Muscle of leg (tissue), 11 donors: ENCODE data around the gene GNA14. TPM values are rescaled to one million over a fixed set of nuclear protein-coding genes. Genes with fewer than 3 reads are reported as not detected.

Experiments used
- DNase-seq: peaks from one replicate; pipeline ENCODE4 v3.0.0; 2013
- H3K27ac ChIP-seq: one replicate; pipeline ENCODE4 v1.5.1; 2013; ENCODE audit warnings: mild to moderate bottlenecking, low read length, control low read depth
- H3K27me3 ChIP-seq: one replicate; pipeline ENCODE4 v1.6.1; 2013; ENCODE audit warnings: low read length; ENCODE audit not compliant: control insufficient read depth, insufficient read depth
- H3K36me3 ChIP-seq: one replicate; pipeline ENCODE4 v1.6.1; 2013; ENCODE audit warnings: low read length; ENCODE audit not compliant: control insufficient read depth, insufficient read depth
- H3K4me1 ChIP-seq: one replicate; pipeline ENCODE4 v1.6.1; 2013; ENCODE audit warnings: low read length; ENCODE audit not compliant: control insufficient read depth, insufficient read depth
- H3K4me3 ChIP-seq: one replicate; pipeline ENCODE4 v1.5.1; 2013; ENCODE audit warnings: low read length, control low read depth
- H3K9me3 ChIP-seq: replicated peaks from 2 replicates; pipeline ENCODE4 v1.6.1; 2013; ENCODE audit warnings: low read depth, low read length; ENCODE audit not compliant: control insufficient read depth
- WGBS: methylation state at CpG from one replicate; pipeline ENCODE4 v1.1.5; 2013; ENCODE audit warnings: missing lambda C conversion rate; ENCODE audit not compliant: insufficient coverage; 5-methylcytosine and 5-hydroxymethylcytosine counted together
- polyA plus RNA-seq, 8 donors: library from polyadenylated mRNA; unstranded; fragments of 120-200 nt; gene quantifications; one replicate each; pipeline versions ENCODE4 v1.2.1 to v1.2.3, GENCODE V29; 2013; ENCODE audit warnings: inconsistent platforms in 1 of 8, low replicate concordance in 1 of 8; ENCODE audit not compliant: insufficient read length in 8 of 8, insufficient read depth in 1 of 8
- total RNA-seq: library from RNA; stranded (reverse); fragments of 120-200 nt; gene quantifications from one replicate; pipeline ENCODE4 v1.2.4, GENCODE V29; 2013

Gene GNA14
- total and polyA plus RNA-seq, 9 donors, result 2.1 to 6.6 (median 3.3) TPM

DNA sequence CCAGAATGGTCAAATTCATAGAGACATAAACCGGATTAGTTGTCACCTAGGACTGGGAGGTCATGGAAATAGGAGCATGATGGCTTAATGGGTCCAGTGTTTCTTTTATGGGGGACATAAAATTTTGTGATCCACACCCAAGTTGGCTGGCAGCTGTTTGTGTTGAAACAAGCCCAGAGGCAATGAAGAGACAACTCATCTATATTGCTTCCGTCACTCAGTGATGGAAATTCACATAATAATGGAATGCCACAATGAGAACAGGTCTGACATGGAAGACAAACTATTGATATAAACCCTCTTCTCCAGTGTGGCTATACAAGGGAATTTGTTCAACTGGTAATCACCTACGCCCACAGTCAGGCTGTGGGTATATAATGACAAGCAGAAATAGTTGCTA, 173.2 kb downstream of the GNA14 start:
- Histone ChIP-seq H3K27ac (no peak overlapping the region), H3K4me1 (no peaks in the 10 kb centered on the region), H3K4me3 (no peak overlapping the region), H3K27me3 (no peaks in the 10 kb centered on the region), H3K9me3 (peaks cover 4% of the 10 kb centered on the region), H3K36me3 (no peaks in the 10 kb centered on the region)
- DNase-seq, result no peak
- 80% methylated on average over 1 of the region's 3 CpGs for WGBS

DNA sequence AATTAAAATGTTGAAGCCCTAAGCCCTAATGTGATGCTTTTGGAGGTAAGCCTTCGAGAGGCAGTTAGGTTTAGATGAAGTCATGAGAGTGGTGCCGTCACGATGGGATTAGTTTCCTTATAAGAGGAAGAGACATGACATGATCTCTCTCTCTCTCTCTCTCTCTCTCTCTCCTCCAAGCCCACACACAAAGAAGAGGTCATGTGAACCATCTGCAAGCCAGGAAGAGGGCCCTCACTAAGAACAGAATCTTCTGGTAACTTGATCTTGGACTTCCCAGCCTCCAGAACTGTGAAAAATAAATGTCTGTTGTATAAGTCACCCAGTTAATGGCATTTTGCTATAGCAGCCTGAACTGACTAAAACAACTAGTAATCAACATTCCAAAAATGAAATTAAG, 175.5 kb downstream of the GNA14 start:
- no CpG with 5 or more reads among the region's 3 CpGs for WGBS
- no peaks in the 10 kb centered on the region for H3K27me3 ChIP-seq
- no peaks in the 10 kb centered on the region for H3K4me1 ChIP-seq

DNA sequence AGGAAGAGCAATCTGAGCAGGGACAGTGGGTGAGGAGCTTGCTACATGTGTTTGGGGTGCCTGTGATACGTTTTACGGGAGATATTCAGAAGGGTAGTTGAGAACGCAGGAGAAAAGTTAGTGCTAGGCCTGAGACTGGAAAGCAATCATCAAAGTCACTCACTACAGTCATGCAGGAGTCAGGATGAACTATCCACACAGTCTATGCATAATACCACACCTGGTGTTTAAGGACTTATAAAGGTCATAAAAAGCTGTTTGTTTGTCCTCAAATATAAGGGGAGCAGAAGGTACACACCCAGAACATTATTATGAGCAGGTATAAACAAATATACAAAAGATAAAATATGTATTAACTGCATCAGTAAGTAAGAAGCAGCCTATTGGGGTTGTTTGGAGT, 176.6 kb downstream of the GNA14 start:
- Histone ChIP-seq H3K27me3 (no peaks in the 10 kb centered on the region), H3K4me3 (no peak overlapping the region), H3K4me1 (no peaks in the 10 kb centered on the region), H3K27ac (no peak overlapping the region), H3K9me3 (peaks cover 4% of the 10 kb centered on the region), H3K36me3 (no peaks in the 10 kb centered on the region)
- DNase-seq, result no peak
- no CpG with 5 or more reads among the region's 3 CpGs for WGBS

More for the DNA sequence above, 175.5 kb downstream of the GNA14 start:
- Histone ChIP-seq H3K36me3 (no peaks in the 10 kb centered on the region), H3K27ac (no peak overlapping the region), H3K9me3 (peaks cover 4% of the 10 kb centered on the region), H3K4me3 (no peak overlapping the region)
- DNase-seq, result no peak

DNA sequence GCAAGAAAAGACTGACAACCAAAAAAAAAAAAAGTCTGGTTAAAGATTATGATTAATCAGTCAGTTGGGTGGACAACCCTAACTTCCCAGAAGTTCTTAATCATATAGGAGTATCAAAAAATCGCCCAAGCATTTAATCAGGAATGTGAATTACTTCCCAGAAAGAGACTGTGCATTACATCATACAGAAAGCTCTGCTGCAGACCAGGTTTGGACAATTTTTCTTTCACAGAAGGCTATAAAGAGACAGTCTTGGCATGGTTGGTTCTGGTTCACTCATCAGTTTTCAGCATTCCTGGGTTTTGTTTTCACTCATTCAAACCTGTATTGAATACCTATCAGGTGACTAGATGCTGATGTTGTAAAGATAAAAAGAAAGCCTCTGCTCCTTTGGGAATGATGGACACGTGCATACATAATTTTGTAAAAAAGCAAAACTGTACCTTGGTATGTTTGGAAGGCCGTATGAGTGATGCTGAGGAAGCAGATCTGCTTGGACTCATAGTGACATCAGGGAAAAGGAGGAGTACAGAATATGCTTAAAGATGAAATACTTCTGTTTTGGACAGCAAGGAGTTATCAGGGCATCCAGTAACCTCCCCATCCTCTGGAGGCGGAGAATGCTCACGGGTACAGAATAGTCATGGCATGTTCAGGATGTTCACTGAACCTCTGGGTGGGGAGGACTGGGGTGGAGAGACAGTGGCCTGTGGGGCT, 178.4 kb downstream of the GNA14 start:
- Histone ChIP-seq H3K27me3 (no peaks in the 10 kb centered on the region), H3K4me3 (no peak overlapping the region), H3K27ac (no peak overlapping the region), H3K36me3 (no peaks in the 10 kb centered on the region), H3K9me3 (peaks cover 4% of the 10 kb centered on the region), H3K4me1 (no peaks in the 10 kb centered on the region)
- WGBS, result 38% methylated on average over 2 of the region's 5 CpGs
- peak; percentile 59 for DNase-seq

DNA sequence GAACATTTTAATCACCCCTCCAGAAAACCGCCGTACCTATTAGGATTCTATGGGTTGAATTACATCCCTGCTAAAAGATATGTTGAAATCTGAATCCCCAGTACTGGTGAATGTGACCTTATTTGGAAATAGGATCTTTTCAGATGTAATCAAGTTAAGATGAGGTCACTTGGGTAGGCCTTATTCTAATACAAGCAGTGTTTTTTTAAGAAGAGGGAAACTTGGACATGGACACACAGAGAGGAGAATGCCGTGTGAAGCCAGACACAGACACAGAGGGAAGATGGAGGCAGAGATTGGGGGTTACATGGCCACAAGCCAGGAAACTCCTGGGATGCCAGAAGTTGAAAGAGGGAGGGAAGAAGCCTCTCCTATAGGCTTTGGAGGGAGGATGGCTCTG, 183.5 kb downstream of the GNA14 start:
- 25% methylated on average over 1 of the region's 3 CpGs for WGBS
- H3K27me3 ChIP-seq, result no peaks in the 10 kb centered on the region
- H3K36me3 ChIP-seq, result no peaks in the 10 kb centered on the region
- peaks cover 3% of the 10 kb centered on the region for H3K4me1 ChIP-seq
- no peak for DNase-seq
- no peak overlapping the region for H3K4me3 ChIP-seq
- no peak overlapping the region for H3K27ac ChIP-seq
- no peaks in the 10 kb centered on the region for H3K9me3 ChIP-seq

DNA sequence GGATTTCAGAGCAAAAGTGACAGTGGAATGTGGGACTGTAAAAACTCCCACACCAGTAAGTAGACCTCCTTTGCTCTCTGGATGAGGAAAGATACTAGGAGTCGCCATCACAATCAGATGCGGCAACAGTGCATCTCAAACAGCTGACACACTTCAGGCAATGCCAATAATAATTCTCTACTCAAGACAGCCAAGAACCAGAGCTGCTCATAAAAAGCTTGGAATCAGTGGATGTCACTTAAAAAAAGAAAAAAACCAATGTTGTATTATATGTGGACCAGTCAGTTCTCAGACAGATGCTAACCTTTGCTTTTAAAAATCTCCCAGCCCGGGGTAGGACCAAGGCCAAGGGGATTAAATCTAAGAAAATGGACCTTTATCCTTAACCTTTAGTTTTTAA, 185.0 kb downstream of the GNA14 start:
- H3K36me3 ChIP-seq, result no peaks in the 10 kb centered on the region
- no CpG with 5 or more reads among the region's 3 CpGs for WGBS
- H3K4me1 ChIP-seq, result peaks cover 3% of the 10 kb centered on the region
- H3K4me3 ChIP-seq, result no peak overlapping the region
- H3K27ac ChIP-seq, result no peak overlapping the region
- no peaks in the 10 kb centered on the region for H3K9me3 ChIP-seq
- H3K27me3 ChIP-seq, result no peaks in the 10 kb centered on the region
- peak; percentile 37 for DNase-seq

DNA sequence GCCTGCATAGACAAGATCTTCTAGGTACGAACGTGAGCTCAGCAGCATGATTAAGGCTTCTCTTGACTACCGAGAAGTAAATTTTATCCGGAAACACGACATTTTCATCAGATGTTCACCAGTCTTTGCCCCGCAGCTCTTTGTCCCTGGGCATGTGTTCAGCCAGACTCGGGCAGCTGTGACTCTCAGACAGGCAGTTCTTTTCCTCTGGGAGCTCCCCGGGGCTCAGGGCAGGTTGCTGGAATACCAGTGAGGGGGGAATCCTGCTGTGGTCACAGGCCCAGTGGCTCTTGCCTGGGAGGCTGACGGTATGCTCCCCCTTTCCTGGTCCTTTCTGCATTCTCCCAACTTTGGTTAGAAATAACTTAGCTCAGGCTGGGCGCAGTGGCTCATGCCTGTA, 186.1 kb downstream of the GNA14 start:
- DNase-seq, result no peak
- Histone ChIP-seq H3K36me3 (no peaks in the 10 kb centered on the region), H3K4me3 (no peak overlapping the region), H3K27me3 (no peaks in the 10 kb centered on the region), H3K4me1 (peaks cover 5% of the 10 kb centered on the region), H3K9me3 (no peaks in the 10 kb centered on the region), H3K27ac (no peak overlapping the region)
- WGBS, result 53% methylated on average over 7 of the region's 10 CpGs

DNA sequence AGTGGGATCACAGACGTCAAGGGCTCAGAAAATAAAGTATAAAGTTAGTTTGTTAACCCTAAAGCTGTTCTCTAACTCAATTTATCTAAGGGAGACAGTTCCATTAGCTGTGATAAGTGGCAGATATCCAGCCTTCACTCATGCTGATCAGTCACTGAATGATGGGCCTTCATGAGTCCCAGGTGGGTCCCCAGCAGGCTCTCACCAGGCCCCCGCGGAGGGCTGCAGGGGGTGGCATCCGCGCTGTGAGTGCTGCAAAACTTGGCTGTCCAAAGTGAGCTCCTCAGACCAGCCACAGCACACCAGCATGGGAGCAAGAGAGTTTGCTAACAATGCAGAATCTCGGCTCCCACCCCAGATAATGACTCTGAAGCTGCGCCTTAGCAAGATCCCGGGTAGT, 187.2 kb downstream of the GNA14 start:
- Histone ChIP-seq H3K4me1 (peaks cover 5% of the 10 kb centered on the region), H3K4me3 (no peak overlapping the region), H3K27me3 (no peaks in the 10 kb centered on the region), H3K27ac (no peak overlapping the region), H3K9me3 (no peaks in the 10 kb centered on the region), H3K36me3 (no peaks in the 10 kb centered on the region)
- WGBS, result 91% methylated on average over 5 of the region's 8 CpGs
- no peak for DNase-seq

DNA sequence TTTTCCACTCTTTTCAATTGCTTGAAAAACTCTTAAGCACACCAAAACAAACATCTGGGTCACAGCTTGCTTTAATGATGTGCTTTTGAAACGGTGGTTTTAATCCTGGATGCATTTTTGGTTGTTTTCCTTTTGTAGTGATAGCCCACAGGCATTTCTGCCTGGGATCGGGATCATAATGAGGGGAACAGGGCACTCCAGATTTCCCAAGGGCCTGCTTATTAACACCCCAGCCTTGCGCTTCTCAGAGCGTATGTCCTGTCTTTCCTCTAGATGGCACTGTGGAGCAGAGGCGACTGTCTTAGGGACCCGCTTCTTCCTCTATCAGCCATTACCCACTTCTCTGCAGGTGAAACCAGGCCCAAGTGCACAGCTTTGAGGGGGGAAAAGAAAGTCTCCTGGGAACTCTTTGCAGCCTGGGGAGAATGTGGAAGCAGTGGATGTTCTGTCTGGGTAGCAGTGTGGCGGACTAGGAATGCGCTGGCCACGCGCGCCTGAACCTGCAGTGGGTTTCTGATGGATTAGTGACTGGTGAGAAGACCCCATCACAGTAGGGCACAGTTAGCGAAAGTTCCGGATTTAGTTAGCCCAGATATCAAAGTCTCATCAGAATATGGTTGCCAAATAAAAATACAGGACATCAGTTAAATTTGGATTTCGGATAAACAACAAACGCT, 190.1 kb downstream of the GNA14 start:
- no peak overlapping the region for H3K27ac ChIP-seq
- H3K4me3 ChIP-seq, result no peak overlapping the region
- 62% methylated on average over 9 of the region's 15 CpGs for WGBS
- H3K4me1 ChIP-seq, result peaks cover 5% of the 10 kb centered on the region
- H3K27me3 ChIP-seq, result no peaks in the 10 kb centered on the region
- peak; percentile 74 for DNase-seq
- H3K36me3 ChIP-seq, result no peaks in the 10 kb centered on the region
- no peaks in the 10 kb centered on the region for H3K9me3 ChIP-seq

DNA sequence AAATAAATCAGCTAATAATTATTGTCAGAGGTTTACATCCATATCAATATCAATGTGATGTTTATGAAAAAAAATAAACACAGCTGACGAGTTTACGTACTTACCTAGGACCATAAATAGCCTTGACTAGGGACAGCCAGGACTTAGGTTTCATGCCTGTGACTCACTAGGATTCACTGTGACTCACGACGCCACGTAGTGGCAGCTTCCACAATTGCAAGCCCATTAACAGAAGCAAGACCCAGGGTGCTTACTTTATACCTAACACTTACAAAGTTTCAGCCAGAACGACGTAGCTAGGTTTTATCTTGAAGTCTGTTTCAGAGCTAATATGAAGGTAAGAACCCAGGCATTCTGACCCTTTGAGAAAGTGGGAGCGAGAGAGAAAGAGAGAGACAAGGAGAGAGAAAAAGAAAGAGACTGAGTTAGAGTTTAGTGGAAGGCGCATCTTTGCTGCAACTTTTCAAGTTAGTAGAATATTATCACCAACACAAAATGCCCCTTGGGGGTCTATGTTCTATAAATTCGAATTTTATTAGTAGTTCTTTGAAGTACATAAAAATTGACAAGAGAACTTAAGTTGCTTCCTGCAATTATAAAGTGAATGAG, 191.2 kb downstream of the GNA14 start:
- Histone ChIP-seq H3K27me3 (no peaks in the 10 kb centered on the region), H3K27ac (no peak overlapping the region), H3K9me3 (no peaks in the 10 kb centered on the region), H3K36me3 (no peaks in the 10 kb centered on the region), H3K4me3 (no peak overlapping the region), H3K4me1 (peaks cover 3% of the 10 kb centered on the region)
- no CpG with 5 or more reads among the region's 10 CpGs for whole genome bisulfite sequencing
- peak; percentile 90 for DNase-seq
